22Rv1 (cell line): ENCODE results near the gene DYNLT1.

Source experiments
- ZFX ChIP-seq: fragments of 450-650 bp; IDR thresholded peaks from 2 replicates; pipeline ENCODE4 v1.6.1; 2017; ENCODE audit warnings: antibody characterized with exemption, borderline replicate concordance
- TF ChIP-seq, protein P1 (sequence below): fragments of 450-650 bp; IDR thresholded peaks from 2 replicates; pipeline ENCODE4 v1.5.1; 2017; ENCODE audit warnings: mild to moderate bottlenecking

DNA sequence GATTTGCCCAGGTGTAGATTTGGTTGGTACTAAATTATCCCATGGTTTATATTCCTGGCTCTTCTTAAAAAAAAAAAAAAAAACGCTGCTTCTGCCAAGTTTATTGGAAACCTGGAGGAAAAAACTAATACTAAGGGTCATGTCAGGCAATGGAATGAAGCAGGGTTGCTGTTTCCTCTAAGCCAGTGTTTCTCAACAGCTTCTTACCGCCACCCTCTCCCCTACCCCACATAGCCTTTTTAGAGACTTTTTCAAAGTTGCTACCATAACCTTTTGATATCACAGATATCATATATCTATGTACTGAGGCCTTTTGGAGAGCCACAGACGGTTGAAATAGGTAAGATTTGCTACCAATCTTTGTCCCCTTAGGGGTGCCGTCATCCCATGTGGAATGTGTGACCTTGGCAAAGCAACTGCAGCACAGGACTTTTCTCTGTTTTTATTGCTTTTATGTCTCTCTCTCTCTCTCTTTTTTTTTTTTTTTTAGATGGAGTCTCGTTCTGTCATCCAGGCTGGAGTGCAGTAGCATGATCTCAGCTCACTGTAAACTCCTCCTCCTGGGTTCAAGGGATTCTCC lies 40.3 kb upstream of the DYNLT1 start:
- TF ChIP-seq, protein P1, sequence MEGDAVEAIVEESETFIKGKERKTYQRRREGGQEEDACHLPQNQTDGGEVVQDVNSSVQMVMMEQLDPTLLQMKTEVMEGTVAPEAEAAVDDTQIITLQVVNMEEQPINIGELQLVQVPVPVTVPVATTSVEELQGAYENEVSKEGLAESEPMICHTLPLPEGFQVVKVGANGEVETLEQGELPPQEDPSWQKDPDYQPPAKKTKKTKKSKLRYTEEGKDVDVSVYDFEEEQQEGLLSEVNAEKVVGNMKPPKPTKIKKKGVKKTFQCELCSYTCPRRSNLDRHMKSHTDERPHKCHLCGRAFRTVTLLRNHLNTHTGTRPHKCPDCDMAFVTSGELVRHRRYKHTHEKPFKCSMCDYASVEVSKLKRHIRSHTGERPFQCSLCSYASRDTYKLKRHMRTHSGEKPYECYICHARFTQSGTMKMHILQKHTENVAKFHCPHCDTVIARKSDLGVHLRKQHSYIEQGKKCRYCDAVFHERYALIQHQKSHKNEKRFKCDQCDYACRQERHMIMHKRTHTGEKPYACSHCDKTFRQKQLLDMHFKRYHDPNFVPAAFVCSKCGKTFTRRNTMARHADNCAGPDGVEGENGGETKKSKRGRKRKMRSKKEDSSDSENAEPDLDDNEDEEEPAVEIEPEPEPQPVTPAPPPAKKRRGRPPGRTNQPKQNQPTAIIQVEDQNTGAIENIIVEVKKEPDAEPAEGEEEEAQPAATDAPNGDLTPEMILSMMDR = no peak
- TF ChIP-seq ZFX = no peak
